ENCODE data around the gene AHNAK2.
"Not testable (repeated sequence)": the region's sequence is repeated elsewhere in the genome, so short reads cannot be mapped to it uniquely, and the experiment has no call there.

The AHNAK2 gene

DNA sequence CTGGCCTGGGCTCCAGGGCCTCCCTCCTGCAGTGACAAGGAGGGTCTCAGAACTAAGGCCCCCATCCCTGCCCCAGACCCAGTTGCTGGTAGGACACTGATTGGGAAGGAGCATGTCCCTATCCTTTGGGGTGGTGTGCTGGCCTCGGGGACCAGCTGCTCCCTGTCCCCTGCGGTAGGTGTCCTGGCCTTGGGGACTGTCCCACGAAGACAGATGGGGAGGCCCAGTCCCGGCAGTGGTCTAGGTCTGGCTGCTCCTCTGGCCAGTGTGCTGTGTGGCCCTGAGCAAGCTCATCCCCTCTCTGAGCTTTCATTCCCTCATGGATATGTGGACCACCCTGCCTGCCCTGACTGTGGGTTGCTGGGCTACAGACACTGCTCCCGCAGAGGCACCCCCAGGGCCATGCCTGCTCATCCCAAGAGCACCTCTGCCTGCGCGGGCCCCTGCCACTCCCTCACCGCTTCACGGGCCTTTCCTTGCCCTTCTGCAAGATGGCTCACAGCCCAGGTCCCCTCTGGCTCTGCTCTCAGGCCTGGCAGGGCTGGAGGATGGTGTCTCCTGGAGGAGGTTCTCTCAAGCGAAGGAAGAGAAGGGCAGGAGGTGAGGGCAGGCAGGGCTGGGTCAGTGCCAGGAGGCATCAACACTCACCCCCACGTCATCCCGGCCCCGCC lies 12.5 kb downstream of the AHNAK2 start:
- H3K4me3 ChIP-seq (ENCODE audit: low read depth, low read length), result no peak overlapping the region
- no peaks in the 10 kb centered on the region for H3K27me3 ChIP-seq (ENCODE audit: control insufficient read depth, insufficient read depth, low read length)
- H3K36me3 ChIP-seq (ENCODE audit: control insufficient read depth, insufficient read depth, low read length), result no peaks in the 10 kb centered on the region
- no peak overlapping the region for H3K9ac ChIP-seq (ENCODE audit: low read depth, low read length)
- no peaks in the 10 kb centered on the region for H3K9me3 ChIP-seq (ENCODE audit: control insufficient read depth, insufficient read depth, low read length)
- H3K4me1 ChIP-seq (ENCODE audit: control insufficient read depth, insufficient read depth, low read length), result peaks cover 7% of the 10 kb centered on the region

- no peaks in the 10 kb centered on the region for H3K9me3 ChIP-seq (ENCODE audit: control insufficient read depth, insufficient read depth, low read length)
- H3K27me3 ChIP-seq (ENCODE audit: control insufficient read depth, insufficient read depth, low read length), result no peaks in the 10 kb centered on the region
- H3K4me1 ChIP-seq (ENCODE audit: control insufficient read depth, insufficient read depth, low read length), result peaks cover 7% of the 10 kb centered on the region
- no peak overlapping the region for H3K9ac ChIP-seq (ENCODE audit: low read depth, low read length)
- no peak overlapping the region for H3K4me3 ChIP-seq (ENCODE audit: low read depth, low read length)
- no peaks in the 10 kb centered on the region for H3K36me3 ChIP-seq (ENCODE audit: control insufficient read depth, insufficient read depth, low read length)
These were observed 13.6 kb downstream of the AHNAK2 start for GRCh38 chr14:104964546-104964945.

DNA sequence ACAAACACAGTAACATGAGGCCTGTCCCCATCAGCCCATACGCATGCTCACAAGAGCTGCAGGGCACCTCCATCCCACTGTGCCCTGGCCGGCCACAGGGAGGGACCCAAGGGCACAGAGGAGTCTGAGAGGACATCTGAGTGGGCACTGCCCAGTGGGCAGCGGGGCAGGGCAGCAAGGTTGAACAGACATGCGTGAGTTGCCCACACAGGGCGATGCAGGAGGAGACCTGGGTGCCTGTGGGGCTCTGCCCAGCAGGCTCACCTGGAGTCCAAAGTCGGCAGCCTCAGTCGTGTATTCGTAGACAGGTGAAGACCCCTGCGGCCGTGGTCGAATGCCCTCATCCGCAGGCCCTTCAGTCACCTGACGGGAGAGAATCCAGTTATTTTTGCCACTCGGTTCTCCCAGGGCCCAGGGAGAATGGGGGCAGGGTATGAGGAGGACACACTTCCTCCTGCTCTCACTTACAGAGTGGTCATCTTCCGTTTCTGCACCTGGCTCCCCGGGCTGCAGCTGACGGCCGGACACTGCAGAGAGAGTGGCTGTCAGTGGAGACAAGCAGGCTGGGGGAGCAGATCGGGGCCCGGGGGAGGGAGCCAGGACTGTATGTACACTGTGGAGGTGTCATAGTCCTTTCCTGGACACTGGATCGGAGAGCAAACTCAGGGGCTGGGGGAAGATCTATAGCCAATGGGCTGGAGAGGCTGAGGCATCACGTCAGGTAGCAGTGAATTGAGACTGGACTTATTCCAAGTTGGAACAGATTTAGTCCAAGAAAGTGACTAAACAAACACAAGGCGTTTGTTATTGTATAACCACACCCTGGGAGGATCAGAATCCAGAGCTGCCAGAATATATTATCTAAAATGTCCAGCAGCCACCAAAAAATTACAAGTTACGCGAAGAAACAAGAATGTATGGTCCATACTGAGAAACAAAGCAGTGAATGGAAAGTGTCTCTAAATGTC lies 20.7 kb downstream of the AHNAK2 start:
- no peak overlapping the region for H3K4me3 ChIP-seq (ENCODE audit: low read depth, low read length)
- H3K9me3 ChIP-seq (ENCODE audit: control insufficient read depth, insufficient read depth, low read length), result no peaks in the 10 kb centered on the region
- H3K9ac ChIP-seq (ENCODE audit: low read depth, low read length), result no peak overlapping the region
- no peaks in the 10 kb centered on the region for H3K4me1 ChIP-seq (ENCODE audit: control insufficient read depth, insufficient read depth, low read length)
- no peaks in the 10 kb centered on the region for H3K27me3 ChIP-seq (ENCODE audit: control insufficient read depth, insufficient read depth, low read length)
- peaks cover 3% of the 10 kb centered on the region for H3K36me3 ChIP-seq (ENCODE audit: control insufficient read depth, insufficient read depth, low read length)

- Histone ChIP-seq H3K4me3 (ENCODE audit: low read depth, low read length) (no peak overlapping the region), H3K4me1 (ENCODE audit: control insufficient read depth, insufficient read depth, low read length) (no peaks in the 10 kb centered on the region), H3K9ac (ENCODE audit: low read depth, low read length) (no peak overlapping the region), H3K27me3 (ENCODE audit: control insufficient read depth, insufficient read depth, low read length) (no peaks in the 10 kb centered on the region), H3K36me3 (ENCODE audit: control insufficient read depth, insufficient read depth, low read length) (peaks cover 3% of the 10 kb centered on the region), H3K9me3 (ENCODE audit: control insufficient read depth, insufficient read depth, low read length) (no peaks in the 10 kb centered on the region)
These were observed 21.8 kb downstream of the AHNAK2 start for GRCh38 chr14:104956290-104956890.

- H3K27me3 ChIP-seq (ENCODE audit: control insufficient read depth, insufficient read depth, low read length), result no peaks in the 10 kb centered on the region
- no peak overlapping the region for H3K9ac ChIP-seq (ENCODE audit: low read depth, low read length)
- H3K36me3 ChIP-seq (ENCODE audit: control insufficient read depth, insufficient read depth, low read length), result peaks cover 3% of the 10 kb centered on the region
- no peaks in the 10 kb centered on the region for H3K4me1 ChIP-seq (ENCODE audit: control insufficient read depth, insufficient read depth, low read length)
- H3K4me3 ChIP-seq (ENCODE audit: low read depth, low read length), result no peak overlapping the region
- no peaks in the 10 kb centered on the region for H3K9me3 ChIP-seq (ENCODE audit: control insufficient read depth, insufficient read depth, low read length)
These were observed 22.8 kb downstream of the AHNAK2 start for GRCh38 chr14:104955396-104955770.

- Histone ChIP-seq H3K4me3 (ENCODE audit: low read depth, low read length) (no peak overlapping the region), H3K9me3 (ENCODE audit: control insufficient read depth, insufficient read depth, low read length) (no peaks in the 10 kb centered on the region), H3K4me1 (ENCODE audit: control insufficient read depth, insufficient read depth, low read length) (no peaks in the 10 kb centered on the region), H3K27me3 (ENCODE audit: control insufficient read depth, insufficient read depth, low read length) (no peaks in the 10 kb centered on the region), H3K36me3 (ENCODE audit: control insufficient read depth, insufficient read depth, low read length) (peaks cover 3% of the 10 kb centered on the region), H3K9ac (ENCODE audit: low read depth, low read length) (no peak overlapping the region)
These were observed 23.3 kb downstream of the AHNAK2 start for GRCh38 chr14:104954746-104955395.

DNA sequence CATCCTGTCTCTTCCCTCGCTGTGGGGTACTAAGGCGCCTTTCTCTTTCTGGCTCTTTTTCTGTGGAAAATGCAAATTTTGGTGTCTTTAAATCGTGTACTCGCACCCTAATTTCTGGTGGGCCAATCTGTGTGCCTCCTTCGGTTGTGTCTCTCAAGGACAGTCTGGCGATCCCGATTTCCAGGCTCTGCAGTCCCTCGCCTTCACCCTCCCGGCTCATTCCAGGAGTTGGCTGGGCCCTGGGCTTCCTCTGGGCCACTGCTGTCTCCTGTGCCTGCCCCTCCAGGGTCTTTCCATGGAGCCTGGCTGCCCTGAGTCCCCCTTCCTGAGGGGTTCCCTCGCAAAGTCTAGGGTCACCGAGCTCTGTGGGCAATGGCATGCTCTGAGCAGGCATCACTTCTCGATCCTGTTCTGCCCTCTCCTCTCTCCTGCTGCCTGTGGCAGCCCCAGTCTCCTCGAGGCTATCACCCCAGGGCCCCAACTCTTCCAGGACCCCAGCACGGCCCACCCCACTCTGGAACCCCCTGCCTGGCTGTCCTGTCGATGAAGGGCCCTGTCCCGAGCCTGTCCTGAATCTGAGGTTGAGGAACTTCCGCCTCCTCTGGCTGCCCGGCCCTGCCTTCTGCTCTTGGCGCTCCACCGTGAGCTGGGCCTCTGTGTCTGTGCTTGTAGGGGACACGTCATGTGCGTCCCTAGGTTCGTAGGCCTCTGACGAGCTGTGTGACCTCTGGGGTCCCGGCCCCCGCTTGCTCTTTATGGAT lies 24.1 kb downstream of the AHNAK2 start:
- H3K4me3 ChIP-seq (ENCODE audit: low read depth, low read length), result no peak overlapping the region
- no peaks in the 10 kb centered on the region for H3K27me3 ChIP-seq (ENCODE audit: control insufficient read depth, insufficient read depth, low read length)
- no peaks in the 10 kb centered on the region for H3K9me3 ChIP-seq (ENCODE audit: control insufficient read depth, insufficient read depth, low read length)
- no peak overlapping the region for H3K9ac ChIP-seq (ENCODE audit: low read depth, low read length)
- no peaks in the 10 kb centered on the region for H3K4me1 ChIP-seq (ENCODE audit: control insufficient read depth, insufficient read depth, low read length)
- H3K36me3 ChIP-seq (ENCODE audit: control insufficient read depth, insufficient read depth, low read length), result peaks cover 3% of the 10 kb centered on the region

- H3K27me3 ChIP-seq (ENCODE audit: control insufficient read depth, insufficient read depth, low read length), result no peaks in the 10 kb centered on the region
- H3K4me1 ChIP-seq (ENCODE audit: control insufficient read depth, insufficient read depth, low read length), result no peaks in the 10 kb centered on the region
- H3K9ac ChIP-seq (ENCODE audit: low read depth, low read length), result no peak overlapping the region
These were observed 25.1 kb downstream of the AHNAK2 start for GRCh38 chr14:104953097-104953496.

DNA sequence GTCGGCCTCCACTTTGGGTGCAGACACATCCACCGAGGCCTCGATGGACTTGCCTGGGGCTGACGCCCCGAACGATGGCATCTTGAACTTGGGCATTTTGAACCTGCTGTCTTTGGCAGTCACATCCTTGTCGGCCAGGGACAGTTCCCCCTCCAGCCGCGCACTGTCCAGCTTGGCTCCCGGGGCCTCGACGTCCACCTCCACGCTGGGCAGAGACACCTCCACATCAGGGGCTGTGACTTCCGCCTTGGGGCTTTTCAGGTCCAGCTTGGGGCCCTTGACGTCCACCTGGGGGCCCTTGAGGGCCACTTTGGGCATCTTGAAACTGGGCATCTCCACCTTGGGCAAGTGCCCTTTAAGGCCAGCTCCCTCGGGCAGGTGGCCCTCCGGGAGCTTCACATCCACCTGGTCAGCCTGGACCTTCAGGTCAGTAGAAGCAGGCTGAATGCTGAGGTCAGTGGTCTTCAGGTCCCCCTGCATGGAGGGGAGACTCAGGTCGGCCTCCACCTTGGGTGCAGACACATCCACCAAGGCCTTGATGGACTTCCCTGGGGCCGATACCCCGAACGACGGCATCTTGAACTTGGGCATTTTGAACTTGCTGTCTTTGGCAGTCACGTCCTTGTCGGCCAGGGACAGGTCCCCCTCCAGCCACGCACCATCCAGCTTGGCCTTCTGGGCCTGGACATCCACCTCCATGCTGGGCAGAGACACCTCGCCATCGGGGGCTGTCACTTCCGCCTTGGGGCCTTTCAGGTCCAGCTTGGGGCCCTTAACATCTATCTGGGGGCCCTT lies 26.1 kb downstream of the AHNAK2 start:
- H3K4me1 ChIP-seq (ENCODE audit: control insufficient read depth, insufficient read depth, low read length); H3K9me3 ChIP-seq (ENCODE audit: control insufficient read depth, insufficient read depth, low read length); H3K9ac ChIP-seq (ENCODE audit: low read depth, low read length); H3K27me3 ChIP-seq (ENCODE audit: control insufficient read depth, insufficient read depth, low read length); H3K36me3 ChIP-seq (ENCODE audit: control insufficient read depth, insufficient read depth, low read length); H3K4me3 ChIP-seq (ENCODE audit: low read depth, low read length): not testable (repeated sequence)

More at GRCh38 chr14:104953097-104953496, 25.1 kb downstream of the AHNAK2 start:
- Histone ChIP-seq H3K4me3 (ENCODE audit: low read depth, low read length) (no peak overlapping the region), H3K9me3 (ENCODE audit: control insufficient read depth, insufficient read depth, low read length) (no peaks in the 10 kb centered on the region), H3K36me3 (ENCODE audit: control insufficient read depth, insufficient read depth, low read length) (peaks cover 3% of the 10 kb centered on the region)

GRCh38 chr14:104950701-104951100 lies 27.5 kb downstream of the AHNAK2 start:
- H3K4me3 ChIP-seq (ENCODE audit: low read depth, low read length); H3K4me1 ChIP-seq (ENCODE audit: control insufficient read depth, insufficient read depth, low read length); H3K9ac ChIP-seq (ENCODE audit: low read depth, low read length); H3K9me3 ChIP-seq (ENCODE audit: control insufficient read depth, insufficient read depth, low read length); H3K36me3 ChIP-seq (ENCODE audit: control insufficient read depth, insufficient read depth, low read length); H3K27me3 ChIP-seq (ENCODE audit: control insufficient read depth, insufficient read depth, low read length): not testable (repeated sequence)
